Measurements from ENCODE around the gene RGS18.
"Not testable (repeated sequence)": the region's sequence is repeated elsewhere in the genome, so short reads cannot be mapped to it uniquely, and the experiment has no call there.

The RGS18 gene

DNA sequence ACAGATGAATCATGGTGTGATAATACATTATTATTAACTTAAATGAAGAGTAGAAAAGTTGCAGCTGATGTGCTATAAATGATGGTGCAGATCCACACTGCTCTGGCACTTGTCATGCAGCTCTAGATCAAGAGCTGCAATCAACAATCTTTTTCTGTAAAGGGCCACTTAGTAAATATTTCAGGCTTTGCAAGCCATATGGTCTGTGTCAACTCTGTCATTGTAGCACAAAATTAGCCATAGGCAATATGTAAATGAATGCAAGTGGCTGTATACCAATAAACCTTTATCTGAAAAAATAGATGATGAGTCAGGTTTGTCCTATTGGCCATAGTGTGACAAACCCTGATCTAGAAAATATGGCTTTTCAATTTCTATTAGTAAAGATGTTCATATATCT lies 66.6 kb downstream of the RGS18 start:
- in situ Hi-C loops (cut with MboI; ENCODE audit: low pct_unique_long_range_greater_than_20kb, low sequenced_read_pairs, unreplicated experiment), result no loop called here
- TF ChIP-seq, protein P1, sequence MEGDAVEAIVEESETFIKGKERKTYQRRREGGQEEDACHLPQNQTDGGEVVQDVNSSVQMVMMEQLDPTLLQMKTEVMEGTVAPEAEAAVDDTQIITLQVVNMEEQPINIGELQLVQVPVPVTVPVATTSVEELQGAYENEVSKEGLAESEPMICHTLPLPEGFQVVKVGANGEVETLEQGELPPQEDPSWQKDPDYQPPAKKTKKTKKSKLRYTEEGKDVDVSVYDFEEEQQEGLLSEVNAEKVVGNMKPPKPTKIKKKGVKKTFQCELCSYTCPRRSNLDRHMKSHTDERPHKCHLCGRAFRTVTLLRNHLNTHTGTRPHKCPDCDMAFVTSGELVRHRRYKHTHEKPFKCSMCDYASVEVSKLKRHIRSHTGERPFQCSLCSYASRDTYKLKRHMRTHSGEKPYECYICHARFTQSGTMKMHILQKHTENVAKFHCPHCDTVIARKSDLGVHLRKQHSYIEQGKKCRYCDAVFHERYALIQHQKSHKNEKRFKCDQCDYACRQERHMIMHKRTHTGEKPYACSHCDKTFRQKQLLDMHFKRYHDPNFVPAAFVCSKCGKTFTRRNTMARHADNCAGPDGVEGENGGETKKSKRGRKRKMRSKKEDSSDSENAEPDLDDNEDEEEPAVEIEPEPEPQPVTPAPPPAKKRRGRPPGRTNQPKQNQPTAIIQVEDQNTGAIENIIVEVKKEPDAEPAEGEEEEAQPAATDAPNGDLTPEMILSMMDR (IDR thresholded peaks at IDR 0.05; ENCODE audit: extremely low read depth, insufficient read depth, missing control alignments), result no peak
- DNase-seq (ENCODE audit: low spot score), result no peak

DNA sequence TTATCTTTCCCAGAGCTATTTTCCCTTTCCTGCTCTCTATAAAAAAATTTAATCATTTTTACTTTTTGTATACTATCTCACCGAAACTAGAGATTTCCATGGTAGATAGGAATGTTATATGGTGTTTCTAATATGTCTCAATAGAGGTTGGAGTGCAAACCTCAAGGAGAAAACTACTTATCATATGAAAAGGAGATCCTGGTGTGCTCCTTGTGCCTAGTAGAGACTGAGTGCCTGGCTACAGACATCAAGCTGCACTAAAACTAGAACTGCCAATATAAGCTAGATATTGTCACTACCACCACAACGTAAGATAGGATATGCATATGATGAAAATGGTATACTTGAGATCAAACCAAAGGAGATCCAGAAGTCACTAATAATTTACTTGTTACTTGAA lies 67.0 kb downstream of the RGS18 start:
- TF ChIP-seq, protein P1 (IDR thresholded peaks at IDR 0.05; ENCODE audit: extremely low read depth, insufficient read depth, missing control alignments), result no peak
- no peak for DNase-seq (ENCODE audit: low spot score)
- in situ Hi-C loops (cut with MboI; ENCODE audit: low pct_unique_long_range_greater_than_20kb, low sequenced_read_pairs, unreplicated experiment), result no loop called here

DNA sequence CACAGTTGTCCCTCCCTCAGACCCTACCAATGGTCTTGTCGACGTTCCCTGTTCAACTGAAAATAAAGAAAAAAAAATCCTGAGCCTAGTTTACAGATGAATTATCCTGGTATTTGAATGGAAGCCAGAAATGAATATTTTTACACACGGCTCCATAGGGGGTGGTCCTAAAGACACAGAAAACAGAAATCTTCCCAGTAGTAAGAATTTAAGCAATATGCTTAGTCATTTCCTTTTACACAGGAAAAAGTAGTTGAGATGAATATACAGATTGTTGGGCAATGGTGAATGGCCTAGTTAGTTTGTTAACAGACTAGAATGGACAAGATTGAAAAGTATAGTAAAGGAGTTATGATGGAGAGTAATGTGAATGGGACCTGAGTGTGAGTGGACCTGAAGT lies 67.4 kb downstream of the RGS18 start:
- TF ChIP-seq, protein P1 (IDR thresholded peaks at IDR 0.05; ENCODE audit: extremely low read depth, insufficient read depth, missing control alignments), result no peak
- no peak for DNase-seq (ENCODE audit: low spot score)
- in situ Hi-C loops (cut with MboI; ENCODE audit: low pct_unique_long_range_greater_than_20kb, low sequenced_read_pairs, unreplicated experiment), result no loop called here

DNA sequence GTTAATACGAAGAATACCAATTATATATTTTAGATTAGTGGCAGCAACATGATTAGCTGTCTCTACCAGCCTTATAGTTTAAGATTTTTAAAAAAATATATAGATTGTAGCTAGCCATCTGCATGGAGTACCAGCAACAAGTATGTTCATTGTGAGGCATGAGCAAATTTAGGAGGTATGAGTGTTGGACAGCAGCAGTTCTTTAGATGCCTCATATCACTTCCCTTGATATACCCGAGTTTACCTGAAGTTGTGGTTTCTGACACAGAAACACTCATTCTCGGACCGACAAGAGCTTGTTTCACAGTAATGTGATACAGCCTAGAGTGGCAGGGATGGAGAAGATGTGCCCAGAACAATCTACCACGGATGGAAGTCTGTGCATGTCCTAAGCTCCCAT lies 69.1 kb downstream of the RGS18 start:
- in situ Hi-C loops (cut with MboI; ENCODE audit: low pct_unique_long_range_greater_than_20kb, low sequenced_read_pairs, unreplicated experiment), result no loop called here
- DNase-seq (ENCODE audit: low spot score), result no peak
- TF ChIP-seq, protein P1 (IDR thresholded peaks at IDR 0.05; ENCODE audit: extremely low read depth, insufficient read depth, missing control alignments), result no peak

DNA sequence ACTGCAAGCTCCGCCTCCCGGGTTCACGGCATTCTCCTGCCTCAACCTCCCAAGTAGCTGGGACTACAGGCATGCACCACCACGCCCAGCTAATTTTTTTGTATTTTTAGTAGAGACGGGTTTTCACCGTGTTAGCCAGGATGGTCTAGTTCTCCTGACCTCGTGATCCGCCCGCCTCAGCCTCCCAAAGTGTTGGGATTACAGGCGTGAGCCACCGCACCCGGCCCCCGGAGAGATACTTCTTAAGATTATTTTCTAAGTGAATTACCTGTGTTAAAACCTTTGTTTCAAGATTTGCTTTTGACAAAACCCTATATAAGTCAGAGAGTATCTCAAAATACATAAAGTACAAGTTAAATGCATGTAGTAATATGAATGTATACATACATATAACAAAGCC lies 69.7 kb downstream of the RGS18 start:
- DNase-seq (ENCODE audit: low spot score); in situ Hi-C loops (cut with MboI; ENCODE audit: low pct_unique_long_range_greater_than_20kb, low sequenced_read_pairs, unreplicated experiment): not testable (repeated sequence)

DNA sequence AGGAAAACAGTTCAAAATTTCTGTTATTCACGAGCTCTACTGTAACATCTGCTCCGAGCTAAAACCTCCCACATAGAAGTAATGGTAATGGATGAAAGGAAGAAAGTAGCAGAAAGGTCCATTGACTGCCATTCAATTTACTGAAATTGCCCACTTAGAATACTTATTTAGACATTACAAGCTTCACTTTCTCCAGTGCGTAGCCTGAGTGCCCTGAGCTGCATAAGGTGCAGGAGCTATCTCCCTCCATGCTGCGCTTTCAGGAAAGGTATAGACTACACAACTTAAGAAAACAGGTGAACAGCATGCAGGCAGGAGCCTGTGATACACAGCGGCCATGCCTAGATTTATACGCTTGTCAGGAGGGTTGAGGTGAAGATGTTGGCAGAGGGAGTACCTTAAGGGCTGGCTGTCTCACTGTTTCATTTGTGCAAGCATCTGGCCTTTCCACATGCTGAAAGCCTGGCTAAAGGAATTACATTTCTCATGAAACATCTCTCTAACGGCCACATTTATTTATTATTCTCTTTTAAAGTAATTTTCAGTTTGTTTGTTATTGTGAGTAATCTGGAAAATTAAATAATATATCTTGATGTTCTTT lies 74.7 kb downstream of the RGS18 start:
- TF ChIP-seq, protein P1 (IDR thresholded peaks at IDR 0.05; ENCODE audit: extremely low read depth, insufficient read depth, missing control alignments), result no peak
- in situ Hi-C loops (cut with MboI; ENCODE audit: low pct_unique_long_range_greater_than_20kb, low sequenced_read_pairs, unreplicated experiment), result no loop called here
- DNase-seq (ENCODE audit: low spot score), result no peak

DNA sequence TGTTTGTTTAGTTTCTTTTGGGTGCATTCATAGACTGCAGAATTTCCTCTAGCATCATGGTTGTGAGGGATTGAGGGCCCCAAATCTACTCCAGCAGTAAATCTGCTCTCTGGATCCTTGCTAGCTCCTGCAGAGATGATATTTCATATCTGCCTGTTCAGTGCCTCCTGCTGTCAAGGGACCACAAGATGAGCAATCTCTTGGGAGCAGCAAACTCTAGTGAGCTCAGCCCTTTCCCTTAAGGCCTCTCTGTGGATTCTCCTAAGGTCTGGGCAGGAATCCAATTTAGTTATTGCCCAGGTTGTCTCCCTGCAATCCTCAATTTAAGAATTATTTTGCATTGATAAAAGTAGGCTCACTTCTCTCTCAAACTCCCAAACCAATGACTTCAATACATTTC lies 76.9 kb downstream of the RGS18 start:
- no peak for DNase-seq (ENCODE audit: low spot score)

More for the DNA sequence above, 76.9 kb downstream of the RGS18 start:
- TF ChIP-seq, protein P1 (IDR thresholded peaks at IDR 0.05; ENCODE audit: extremely low read depth, insufficient read depth, missing control alignments), result no peak
- in situ Hi-C loops (cut with MboI; ENCODE audit: low pct_unique_long_range_greater_than_20kb, low sequenced_read_pairs, unreplicated experiment), result no loop called here

All from GM13977 (cell line).